OCI-M1 (cell line): Measurements from ENCODE around the gene ELAVL1.
"Not testable (repeated sequence)": the region's sequence is repeated elsewhere in the genome, so short reads cannot be mapped to it uniquely, and the experiment has no call there.

Experiments used
- DNase-seq: peaks from one replicate; lab custom pipeline; 2025; lab: John Stamatoyannopoulos, UW

The ELAVL1 gene

DNA sequence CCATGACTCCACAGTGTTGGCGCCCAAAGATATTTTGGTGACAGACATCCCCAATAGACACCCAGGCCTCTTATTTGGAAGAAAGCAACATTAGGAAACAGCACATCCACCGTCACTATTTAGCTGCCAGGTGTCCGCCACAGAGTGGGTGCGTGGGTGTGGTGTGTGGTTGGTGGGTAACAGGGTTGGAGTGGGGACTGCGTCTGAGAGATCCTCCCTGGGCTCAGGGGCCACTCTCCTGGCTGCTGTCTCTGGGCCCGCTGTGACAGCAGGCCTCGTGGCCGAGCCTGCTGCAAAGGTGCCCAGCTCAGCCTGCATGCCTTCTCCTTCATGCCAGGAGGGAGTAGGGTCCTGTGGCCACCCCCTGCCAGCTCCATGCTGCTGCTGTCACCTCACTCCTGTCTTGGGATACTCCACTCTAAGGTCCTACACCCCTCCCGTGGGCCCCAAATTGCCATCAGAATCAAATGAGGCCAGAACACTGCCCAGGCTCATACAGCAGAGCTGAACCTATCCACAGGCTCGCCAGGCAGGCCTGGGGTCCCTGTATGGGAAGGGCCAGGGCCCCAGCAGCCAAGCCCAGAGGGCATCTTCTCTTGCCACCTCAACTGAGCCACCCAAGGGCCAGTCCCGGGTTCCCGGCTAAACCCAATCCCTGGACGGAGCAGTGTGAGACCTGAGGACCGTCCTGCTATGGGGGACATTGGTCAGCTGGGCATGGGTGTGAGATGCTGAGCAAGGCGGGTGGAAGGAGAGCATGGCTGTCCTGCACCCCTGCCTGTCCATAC, 37.2 kb downstream of the ELAVL1 start:
- DNase-seq: no peak

DNA sequence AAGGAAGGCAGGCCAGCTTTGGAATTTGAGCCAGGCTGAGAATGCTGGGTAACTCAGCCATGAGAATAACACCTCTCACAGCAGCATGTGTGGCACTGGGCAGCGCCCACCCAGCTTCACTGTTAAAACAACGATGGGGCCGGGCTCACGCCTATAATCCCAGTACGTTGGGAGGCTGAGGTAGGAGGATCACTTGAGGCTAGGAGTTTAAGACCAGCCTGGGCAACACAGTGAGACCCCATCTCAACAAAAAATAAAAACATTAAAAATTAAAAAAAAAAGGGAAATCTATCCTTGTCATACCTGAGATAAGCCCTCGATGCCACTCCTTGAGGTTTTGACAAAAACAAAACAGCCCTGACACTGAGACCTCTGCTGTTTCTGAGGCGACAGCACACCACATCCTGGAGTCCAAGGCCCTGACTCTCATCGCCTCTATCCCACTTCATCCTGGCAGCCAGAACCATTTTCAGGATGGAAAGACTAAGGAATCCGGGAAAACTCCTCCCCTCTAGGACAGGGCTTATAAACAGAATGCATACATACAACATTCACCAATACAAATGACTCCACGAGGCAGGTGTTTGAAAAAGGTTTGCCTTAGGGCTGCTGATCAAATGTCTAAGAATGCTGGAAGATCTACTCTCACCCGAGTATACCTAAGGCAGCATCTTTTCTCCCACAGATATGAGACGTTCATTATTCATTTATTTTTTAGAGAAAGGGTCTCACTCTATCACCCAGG, 39.3 kb downstream of the ELAVL1 start:
- no peak for DNase-seq

DNA sequence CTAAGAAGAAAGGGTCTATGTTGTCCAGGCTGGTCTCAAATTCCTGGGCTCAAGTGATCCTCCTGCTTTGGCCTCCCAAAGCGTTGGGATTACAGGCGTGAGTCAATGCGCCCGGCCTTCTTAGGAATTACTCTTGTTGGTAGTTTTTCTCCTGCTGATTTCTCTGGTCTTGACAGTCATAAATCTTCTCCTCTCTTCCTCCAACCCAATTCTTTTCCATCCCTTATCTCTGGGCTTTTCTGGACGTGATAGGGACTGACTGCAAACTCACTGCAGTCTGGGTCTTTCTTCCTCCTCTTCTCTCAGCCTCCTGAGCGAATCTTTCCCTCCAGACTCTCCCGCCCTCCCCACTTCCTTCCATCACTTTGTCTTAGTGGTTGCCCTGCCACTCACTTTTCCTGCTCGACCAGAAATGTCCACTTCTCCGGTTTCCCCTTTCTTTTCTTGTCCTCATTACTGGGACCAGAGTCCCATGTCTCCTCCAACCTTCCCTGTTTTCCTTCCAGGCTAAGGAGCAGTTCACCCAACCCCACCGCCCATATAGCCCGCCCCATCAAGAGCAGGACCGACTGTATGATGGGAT, 40.1 kb downstream of the ELAVL1 start:
- DNase-seq: no peak

DNA sequence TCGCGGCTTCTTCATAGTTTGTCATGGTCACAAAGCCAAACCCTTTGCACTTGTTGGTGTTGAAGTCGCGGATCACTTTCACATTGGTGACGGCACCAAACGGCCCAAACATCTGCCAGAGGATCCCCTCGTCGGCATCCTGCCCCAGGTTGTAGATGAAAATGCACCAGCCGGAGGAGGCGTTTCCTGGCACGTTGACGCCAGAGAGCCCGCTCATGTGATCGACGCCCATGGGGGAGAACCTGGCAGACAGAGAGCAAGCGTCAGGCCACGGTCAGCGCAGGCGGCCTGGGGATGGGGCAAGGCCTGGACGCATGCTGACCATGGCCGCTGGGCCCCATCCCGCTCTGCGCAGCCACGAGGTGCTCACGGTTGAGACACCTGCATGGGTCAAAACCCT, 41.9 kb downstream of the ELAVL1 start:
- no peak for DNase-seq

DNA sequence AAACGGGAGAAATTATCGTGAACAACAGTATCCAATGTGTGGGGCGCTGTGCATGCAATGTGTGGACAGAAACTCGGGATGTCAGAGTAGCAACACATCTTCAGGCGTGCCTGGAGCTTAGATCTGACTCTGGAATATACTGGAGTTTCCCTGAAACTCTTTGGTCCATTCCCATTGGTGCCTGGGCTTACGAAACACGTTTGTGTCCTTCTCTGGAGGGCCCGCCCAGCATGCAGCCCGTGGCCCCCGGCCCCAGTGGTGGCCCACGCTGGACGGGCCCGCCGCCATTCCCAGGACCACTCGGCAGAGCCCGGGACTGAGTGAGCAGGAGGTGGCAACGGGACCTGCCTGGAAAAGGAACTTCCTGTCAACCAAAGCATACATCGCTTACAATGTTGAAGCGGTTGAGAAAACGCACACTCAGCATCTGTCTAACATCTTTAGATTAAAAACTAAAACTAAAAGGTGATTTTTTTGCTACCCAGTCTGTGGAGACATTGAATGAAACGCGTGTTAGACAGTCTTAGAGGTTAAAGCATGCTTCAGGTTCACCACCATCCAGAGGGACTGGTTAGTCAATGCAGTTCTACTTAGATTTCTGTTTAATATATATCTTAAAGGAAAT, 42.7 kb downstream of the ELAVL1 start:
- no peak for DNase-seq

DNA sequence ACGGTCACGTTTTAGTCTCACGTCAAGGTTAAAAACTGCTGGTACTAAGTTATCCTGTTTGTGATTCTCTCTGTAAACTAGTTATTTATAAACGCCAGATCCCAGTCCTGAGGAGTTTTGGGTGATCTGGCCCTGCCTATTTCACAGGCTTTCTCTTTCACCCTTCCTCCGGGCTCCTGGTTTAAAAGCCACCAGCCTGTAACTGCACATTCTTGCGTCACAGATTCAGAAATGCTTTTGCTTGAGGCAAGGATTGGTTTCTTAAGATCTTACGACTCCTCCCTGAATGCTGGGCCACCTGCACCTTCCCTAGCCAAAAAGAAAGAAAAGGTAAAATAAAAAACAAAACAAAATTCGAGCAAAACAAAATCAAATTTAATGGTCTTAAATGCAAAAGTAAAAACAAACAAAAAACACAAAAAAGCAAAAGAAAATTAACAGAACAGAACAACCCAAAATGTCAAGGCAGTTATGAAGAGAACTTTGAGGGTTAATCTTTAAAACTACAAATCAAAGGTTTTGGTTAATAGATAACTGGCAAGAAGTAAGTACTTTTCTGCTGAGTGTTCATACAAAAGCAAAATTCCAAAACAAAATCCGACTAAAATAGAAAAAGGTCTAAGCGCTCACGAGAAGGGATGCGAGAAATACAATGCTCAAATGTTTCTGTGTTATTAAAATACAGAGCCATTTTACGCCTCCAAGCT, 43.4 kb downstream of the ELAVL1 start:
- no peak for DNase-seq

DNA sequence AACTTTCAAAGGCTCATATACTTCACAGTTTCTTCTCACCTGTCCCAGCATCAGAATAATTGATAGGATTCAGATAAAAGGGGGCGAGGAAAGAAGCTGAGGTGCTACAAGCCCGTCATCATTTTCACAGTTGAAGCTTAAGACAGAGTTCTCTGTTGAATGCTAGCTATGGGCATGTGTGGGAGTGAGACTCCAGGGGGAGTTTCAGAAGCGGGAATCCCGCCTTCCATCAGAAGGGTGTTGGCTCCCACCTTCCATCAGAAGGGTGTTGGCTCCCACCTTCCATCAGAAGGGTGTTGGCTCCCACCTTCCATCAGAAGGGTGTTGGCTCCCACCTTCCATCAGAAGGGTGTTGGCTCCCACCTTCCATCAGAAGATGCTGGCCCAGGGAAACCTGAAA, 44.4 kb downstream of the ELAVL1 start:
- DNase-seq: not testable (repeated sequence)

DNA sequence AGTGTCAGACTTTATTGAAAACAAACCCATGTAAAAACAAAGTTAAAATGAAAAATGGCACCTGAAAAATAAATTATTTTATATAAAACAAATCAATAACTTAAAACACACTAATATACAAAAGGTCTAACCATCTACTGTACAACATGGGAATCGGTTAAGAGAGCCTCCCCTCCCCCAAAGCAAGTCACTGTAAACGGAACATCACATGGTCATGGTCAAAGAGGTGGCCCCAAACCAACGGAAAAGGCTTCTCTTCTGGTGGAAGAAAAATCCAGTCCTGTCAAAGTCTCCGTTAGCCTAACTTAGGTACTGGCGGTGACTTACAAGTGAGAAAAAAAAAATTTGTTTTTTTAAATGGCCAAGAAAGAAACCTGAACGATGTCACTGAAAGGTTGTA, 46.2 kb downstream of the ELAVL1 start:
- DNase-seq: peak; percentile 16

DNA sequence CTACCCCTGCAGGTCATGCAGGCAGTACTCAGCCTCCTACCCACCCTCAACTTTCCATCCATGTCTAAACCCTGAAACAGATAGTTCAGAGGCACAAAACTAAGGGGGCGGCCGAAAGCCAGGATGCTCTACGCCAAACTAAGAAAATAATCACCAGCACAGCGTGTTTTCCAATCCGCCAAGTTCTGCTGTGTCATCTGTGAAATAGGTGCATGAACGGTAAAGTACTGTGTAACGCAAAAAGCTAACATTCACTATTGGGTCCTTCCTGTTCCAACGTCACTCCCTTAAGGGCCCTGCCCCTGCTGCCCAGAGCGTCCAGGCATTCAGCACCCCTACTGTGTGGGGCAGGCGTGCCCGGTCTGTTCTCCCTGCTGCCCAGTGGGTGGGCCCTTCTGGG, 49.7 kb downstream of the ELAVL1 start:
- no peak for DNase-seq

DNA sequence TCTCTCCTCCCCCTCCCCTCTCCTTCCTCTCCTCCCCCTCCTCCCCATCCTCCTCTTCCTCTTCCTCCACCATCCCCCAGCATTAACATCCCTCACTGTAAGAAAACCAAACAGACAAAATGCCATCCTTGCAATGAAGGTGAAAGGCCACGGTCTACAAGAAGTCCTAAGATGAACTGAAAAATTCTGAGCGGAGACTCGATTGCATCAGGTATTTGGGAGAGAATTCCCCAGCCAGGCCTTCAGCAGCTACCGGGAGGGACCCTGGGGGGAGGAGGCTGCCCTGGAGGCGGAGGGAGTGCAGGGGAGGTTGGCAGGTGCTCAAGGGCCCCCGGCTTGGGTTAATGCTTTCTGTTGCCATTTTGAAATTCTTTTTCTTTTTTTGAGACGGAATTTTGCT, 51.9 kb downstream of the ELAVL1 start:
- no peak for DNase-seq

DNA sequence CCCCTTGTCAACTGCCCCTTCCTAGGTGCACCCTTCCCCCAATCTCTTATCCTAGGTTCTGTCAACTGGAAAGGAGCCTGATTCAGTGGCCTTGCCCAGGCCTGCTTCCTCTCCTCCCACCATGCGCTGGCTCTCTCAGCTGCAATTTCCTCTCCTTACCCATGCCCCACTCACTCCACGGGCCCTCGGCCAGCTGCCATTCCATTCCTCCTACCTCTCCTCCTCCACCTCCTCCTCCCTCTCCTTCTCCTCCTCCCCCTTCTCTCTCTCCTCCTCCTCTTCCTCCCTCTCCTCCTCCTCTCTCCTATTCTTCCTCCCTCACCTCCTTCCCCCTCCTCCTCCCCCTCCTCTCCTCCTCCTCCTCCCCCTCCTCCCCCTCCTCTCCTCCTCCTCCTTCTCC, 52.4 kb downstream of the ELAVL1 start:
- DNase-seq: peak; percentile 28

DNA sequence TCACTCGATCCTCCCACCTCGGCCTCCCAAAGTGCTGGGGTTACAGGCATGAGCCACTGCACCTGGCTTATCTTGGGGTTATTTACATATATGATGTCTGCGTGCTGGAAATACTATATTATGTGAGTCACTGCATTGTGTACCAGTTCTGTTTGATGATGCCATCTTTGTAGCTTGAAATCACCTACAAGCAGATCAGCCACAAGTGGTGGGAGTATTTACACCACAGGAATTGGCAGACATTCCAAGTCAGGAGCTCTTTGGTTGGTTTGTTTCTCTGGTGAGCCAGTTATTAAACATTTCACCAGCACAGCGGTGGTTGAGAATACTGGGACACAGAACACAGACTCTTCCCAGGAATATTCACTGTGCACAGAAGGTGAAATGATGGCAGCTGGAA, 57.5 kb downstream of the ELAVL1 start:
- no peak for DNase-seq

DNA sequence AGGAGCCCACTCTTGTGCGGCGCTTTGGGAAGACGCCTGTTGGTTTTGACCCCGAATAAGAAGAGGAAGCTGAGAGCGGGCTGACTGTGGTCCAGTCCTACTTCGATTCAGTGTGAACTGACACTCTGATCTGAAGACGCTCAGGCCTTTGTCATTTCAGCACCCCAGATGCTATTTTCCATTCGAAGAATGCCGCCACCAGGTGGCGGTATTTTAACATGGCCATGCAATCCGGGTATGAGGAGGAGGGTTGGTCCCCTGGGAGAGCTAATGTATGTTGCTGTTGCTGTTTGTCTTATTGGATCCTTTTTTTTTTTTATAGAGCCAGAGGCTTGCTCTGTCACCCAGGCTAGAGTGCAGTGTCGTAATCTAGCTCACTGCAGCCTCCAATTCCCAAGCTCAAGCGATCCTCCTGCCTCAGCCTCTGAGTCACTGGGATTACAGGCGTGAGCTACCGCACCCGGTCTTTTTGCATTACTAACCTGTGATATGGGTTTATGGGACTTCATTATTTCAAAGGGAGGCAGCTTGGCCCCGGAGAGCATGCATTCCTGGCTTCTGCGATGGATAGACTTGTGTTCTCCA, 61.2 kb downstream of the ELAVL1 start:
- peak; percentile 97 for DNase-seq

DNA sequence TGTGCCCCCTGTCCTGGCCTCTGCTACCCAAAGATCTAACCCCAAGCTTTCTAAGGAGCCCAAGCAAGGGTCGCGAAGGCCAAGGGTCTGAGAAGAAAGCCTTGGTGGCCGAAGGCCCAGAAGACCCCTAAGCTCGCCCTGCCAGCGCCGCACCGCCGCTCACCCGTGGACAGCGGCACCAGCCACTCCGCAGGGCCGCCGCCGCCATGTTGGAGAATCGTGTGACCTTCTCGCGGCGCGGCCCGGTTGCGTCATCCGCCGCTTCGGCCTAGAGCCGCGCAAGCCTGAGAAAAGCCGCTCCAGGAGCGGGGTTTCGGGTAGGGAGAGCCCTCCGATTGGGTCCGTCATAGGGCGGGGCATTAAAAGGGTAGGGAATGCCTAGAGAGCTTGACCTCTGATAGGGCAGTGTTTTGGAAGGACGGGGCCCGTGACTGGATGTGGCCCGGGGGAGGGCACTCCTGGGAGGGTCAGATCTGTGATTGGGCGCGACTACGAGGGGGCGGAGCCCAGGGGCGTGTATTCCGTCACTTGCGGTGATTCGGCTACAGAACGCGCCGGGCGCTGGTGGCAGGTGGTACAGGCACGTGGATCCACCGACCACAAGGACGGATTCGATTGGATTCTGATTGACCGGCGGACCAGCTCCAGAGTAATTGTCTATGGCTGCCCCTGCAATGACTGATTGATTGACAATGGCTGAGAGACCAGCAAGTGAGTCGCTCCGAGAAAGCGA, 61.8 kb downstream of the ELAVL1 start, which contains the start of gene TIMM44:
TSS of gene TIMM44 (minus strand) at position 223 of the 733 bp plus-strand sequence. CDS start at position 208, 15 bp downstream.
- DNase-seq: peak; percentile 100

DNA sequence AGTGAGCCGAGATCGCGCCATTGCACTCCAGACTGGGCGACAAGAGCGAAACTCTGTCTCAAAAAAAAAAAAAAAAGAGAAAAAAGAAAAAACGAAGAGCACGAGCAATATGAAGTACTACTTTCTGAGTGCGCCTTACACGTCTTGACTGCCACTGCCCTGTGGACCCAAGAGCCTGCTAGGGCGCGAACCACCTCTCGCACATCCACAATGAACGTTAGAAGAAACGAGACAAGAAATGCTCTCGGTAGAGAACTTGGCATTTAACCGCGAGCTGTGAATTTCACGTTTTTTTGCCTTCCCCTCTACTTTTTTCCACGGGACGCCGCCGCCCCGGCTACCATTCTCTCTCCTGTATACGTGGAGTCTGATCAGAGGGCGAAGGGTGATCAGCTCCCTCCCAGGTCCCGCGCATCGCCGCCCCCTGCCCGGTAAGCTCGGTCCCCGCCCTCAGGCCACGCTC, 62.4 kb downstream of the ELAVL1 start:
- peak; percentile 40 for DNase-seq

DNA sequence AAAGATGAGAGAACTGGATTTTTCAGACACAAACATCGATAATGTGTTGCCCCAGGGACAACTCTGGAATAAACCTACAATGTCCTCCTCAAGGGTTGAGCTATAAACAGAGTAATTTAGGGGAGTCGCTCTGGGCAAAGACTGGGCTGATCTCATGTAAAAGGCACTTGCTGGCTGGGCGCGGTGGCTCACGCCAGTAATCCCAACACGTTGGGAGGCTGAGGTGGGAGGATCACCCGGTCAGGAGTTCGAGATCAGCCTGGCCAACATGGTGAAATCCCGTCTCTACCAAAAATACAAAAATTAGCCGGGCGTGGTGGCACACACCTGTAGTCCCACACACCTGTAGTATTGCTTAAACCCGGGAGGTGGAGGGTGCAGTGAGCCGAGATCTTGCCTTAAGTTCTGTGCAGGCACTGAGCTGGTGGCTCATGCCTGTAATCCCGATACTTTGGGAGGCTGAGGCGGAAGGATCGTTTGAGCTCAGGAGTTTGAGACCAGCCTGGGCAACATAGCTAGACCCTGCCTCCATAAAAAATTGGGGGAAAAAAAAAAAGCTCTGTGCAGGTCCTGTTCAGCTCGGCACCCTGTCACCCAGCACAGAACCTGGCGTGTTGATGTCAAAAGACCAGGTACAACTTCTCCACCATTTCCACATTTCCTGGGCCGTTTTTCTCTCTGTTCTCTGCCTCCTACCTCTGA, 63.4 kb downstream of the ELAVL1 start:
- no peak for DNase-seq

DNA sequence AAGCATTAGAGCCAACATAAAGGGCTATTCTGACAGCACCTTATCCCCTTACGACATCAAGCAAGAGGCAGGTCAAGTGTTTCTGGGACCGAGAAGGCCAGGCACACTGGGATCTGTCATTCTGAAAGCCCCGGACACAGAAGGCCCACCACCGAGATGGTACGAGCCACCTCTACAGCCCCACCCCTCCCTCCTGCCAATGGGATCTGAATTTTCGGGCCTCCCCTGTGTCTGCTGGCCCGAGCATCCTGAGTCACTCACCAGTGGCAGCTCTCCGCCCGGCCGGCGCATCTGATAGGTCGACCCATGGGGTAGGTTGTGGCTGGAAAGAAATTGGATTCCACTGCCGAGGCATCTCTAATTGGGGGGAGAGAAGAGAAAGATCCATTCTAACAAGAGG, 64.6 kb downstream of the ELAVL1 start:
- DNase-seq: no peak

DNA sequence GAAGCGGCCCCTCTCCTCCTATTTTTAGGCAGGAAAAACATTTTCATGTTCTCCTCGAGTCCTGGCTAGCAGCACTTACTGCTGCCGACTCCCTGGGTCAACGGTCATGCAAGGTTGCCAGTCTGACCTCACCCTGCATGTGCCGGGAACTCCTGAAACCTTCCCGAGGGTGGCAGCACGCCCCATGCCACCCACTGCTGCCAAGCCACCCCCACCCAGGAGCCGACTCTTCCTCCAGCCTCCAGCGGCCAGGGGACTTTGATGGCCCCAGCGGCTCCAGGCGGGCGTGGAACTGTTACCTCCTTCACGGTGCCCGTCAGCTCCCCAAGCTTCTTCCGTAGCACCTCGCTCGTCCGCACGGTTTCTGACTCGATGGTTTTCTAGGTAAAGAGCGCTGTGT, 70.7 kb downstream of the ELAVL1 start:
- DNase-seq: no peak

DNA sequence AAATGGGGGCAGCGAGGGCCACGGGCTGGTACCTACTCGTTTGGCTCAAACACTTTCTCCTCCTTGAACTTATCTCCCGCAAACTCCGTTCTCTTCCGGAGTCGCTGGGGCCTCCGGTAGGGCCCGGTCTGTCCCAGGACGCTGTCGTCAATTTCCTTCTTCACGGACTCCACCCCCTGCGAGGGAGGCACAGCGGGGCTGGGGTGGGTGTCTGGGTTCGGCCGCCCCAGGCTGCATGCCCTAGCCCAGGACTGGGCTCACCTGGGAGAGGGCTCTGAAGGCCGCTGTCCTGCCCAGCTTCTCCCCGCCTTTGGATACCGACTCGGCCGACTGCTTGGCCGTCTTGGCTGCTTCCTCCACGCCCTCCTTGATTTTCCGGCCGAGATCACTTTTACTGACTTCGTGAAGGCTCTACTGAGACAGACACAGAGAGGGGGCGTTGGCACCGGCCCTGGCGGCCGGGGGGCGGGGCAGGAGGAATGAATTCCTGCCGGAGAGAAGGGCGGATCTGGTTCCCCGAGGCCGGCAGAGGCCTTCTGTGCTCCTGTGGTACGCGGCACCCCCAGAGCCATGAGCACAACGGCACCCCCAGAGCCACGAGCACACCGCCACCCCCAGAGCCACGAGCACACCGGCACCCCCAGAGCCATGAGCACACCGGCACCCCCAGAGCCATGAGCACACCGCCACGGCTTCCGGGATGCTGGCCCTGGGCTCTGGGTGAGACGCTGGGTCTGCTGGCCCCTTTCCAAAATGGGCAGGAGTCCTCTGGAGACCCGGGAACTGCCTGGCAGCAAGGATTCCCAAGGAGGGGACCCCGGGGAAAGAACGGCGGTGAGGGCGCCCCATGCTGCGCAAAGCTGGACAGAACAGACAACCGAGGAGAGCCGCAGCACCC, 71.4 kb downstream of the ELAVL1 start:
- DNase-seq: no peak
